HEK293 (cell line): ENCODE results near the gene SEC61A2.

Experiments
- CTCF ChIP-seq: fragments of 450-650 bp; formaldehyde crosslinking; IDR thresholded peaks from 2 replicates; pipeline ENCODE4 v1.5.1; 2016; ENCODE audit warnings: missing biosample characterization, missing genetic modification characterization
- ZNF629 ChIP-seq: fragments of 450-650 bp; formaldehyde crosslinking; IDR thresholded peaks from 2 replicates; pipeline ENCODE4 v1.5.1; 2017; ENCODE audit warnings: missing biosample characterization, missing genetic modification characterization

- no peak for TF ChIP-seq CTCF (tag by site-specific recombination)
- no peak for TF ChIP-seq ZNF629 (tag by site-specific recombination)
These were observed 10.6 kb downstream of the SEC61A2 start for GRCh38 chr10:12140038-12140437.
